K562 (cell line): Measurements from ENCODE around the gene CD37. TPM values are rescaled to one million over a fixed set of nuclear protein-coding genes. Genes with fewer than 3 reads are reported as not detected.

ENCODE experiments used
- C11orf30 ChIP-seq: fragments of 450-650 bp; IDR thresholded peaks from 2 replicates; pipeline ENCODE4 v1.6.1; 2016; ENCODE audit warnings: low read depth, mild to moderate bottlenecking
- CHCHD3 ChIP-seq: fragments of 250-450 bp; sonication (Bioruptor Pico); IDR thresholded peaks from 2 replicates; pipeline ENCODE4 v2.1.2; 2022; ENCODE audit warnings: mild to moderate bottlenecking
- DEAF1 ChIP-seq: fragments of 450-650 bp; formaldehyde crosslinking; IDR thresholded peaks from 2 replicates; pipeline ENCODE4 v1.4.0; 2020; ENCODE audit warnings: mild to moderate bottlenecking, moderate library complexity
- E2F5 ChIP-seq: sonication (generic); formaldehyde crosslinking; IDR thresholded peaks from 2 replicates; pipeline ENCODE4 v1.8.0; 2022; ENCODE audit warnings: mild to moderate bottlenecking, missing genetic modification reagents
- FOXA3 ChIP-seq, 2 experiments: fragments of 450-650 bp in 1 of 2; sonication (generic) in 1 of 2; formaldehyde crosslinking; IDR thresholded peaks in 1 of 2; conservative IDR thresholded peaks in 1 of 2; 2 replicates each; pipeline versions ENCODE4 v1.4.0 to v1.8.0; 2020 to 2022; ENCODE audit warnings: mild to moderate bottlenecking in 2 of 2, missing genetic modification reagents in 1 of 2
- HDAC8 ChIP-seq: fragments of 450-650 bp; IDR thresholded peaks from 2 replicates; pipeline ENCODE4 v1.6.1; 2016; ENCODE audit warnings: mild to moderate bottlenecking, missing genetic modification characterization, moderate library complexity, missing compliant biosample characterization
- MAFG ChIP-seq: fragments of 450-650 bp; conservative IDR thresholded peaks from 2 replicates; pipeline ENCODE4 v1.6.1; 2016; ENCODE audit warnings: missing genetic modification characterization, missing compliant biosample characterization
- MCM3 ChIP-seq: fragments of 450-650 bp; IDR thresholded peaks from 2 replicates; pipeline ENCODE4 v1.6.1; 2016
- MECOM ChIP-seq: fragments of 250-450 bp; sonication (Bioruptor Pico); IDR thresholded peaks from 2 replicates; pipeline ENCODE4 v1.8.0; 2022; ENCODE audit warnings: inconsistent platforms
- MEF2D ChIP-seq: conservative IDR thresholded peaks from 2 replicates; pipeline ENCODE4 v1.6.1; 2016; ENCODE audit warnings: low read depth, missing genetic modification characterization, missing compliant biosample characterization
- MTA2 ChIP-seq: fragments of 450-650 bp; IDR thresholded peaks from 2 replicates; pipeline ENCODE4 v1.6.1; 2016; ENCODE audit warnings: low read depth
- NFE2 ChIP-seq: IDR thresholded peaks from 2 replicates; pipeline ENCODE4 v1.6.1; 2014; ENCODE audit warnings: antibody characterized with exemption, low read depth
- NR1H2 ChIP-seq: sonication (generic); formaldehyde crosslinking; IDR thresholded peaks from 2 replicates; pipeline ENCODE4 v1.4.0; 2020; ENCODE audit warnings: mild to moderate bottlenecking, missing genetic modification reagents
- NR2F6 ChIP-seq: fragments of 450-650 bp; formaldehyde crosslinking; IDR thresholded peaks from 2 replicates; pipeline ENCODE4 v1.4.0; 2020; ENCODE audit warnings: mild to moderate bottlenecking
- RREB1 ChIP-seq: fragments of 250-450 bp; sonication (Bioruptor Pico); IDR thresholded peaks from 2 replicates; pipeline ENCODE4 v1.4.0; 2020
- SMARCE1 ChIP-seq: fragments of 450-650 bp; IDR thresholded peaks from 2 replicates; pipeline ENCODE4 v1.7.1; 2016; ENCODE audit warnings: mild to moderate bottlenecking
- TBL1XR1 ChIP-seq, 2 experiments: IDR thresholded peaks; 2 replicates each; pipeline ENCODE4 v1.6.1; 2012; ENCODE audit warnings: improper control_type of control experiment in 2 of 2, low read length in 2 of 2, mild to moderate bottlenecking in 1 of 2
- ZBTB33 ChIP-seq: sonication (generic); formaldehyde crosslinking; IDR thresholded peaks from 2 replicates; pipeline ENCODE4 v1.8.1; 2023; ENCODE audit warnings: mild to moderate bottlenecking, missing genetic modification reagents
- ZNF239 ChIP-seq: fragments of 250-450 bp; sonication (Bioruptor Pico); IDR thresholded peaks from 2 replicates; pipeline ENCODE4 v1.4.0; 2020; ENCODE audit warnings: mild to moderate bottlenecking
- ZNF316 ChIP-seq: fragments of 450-650 bp; IDR thresholded peaks from 2 replicates; pipeline ENCODE4 v1.6.1; 2016
- ZNF75A ChIP-seq: fragments of 450-650 bp; formaldehyde crosslinking; IDR thresholded peaks from 2 replicates; pipeline ENCODE4 v1.4.0; 2020; ENCODE audit warnings: mild to moderate bottlenecking
- ZNF77 ChIP-seq: fragments of 250-450 bp; sonication (Bioruptor Pico); IDR thresholded peaks from 2 replicates; pipeline ENCODE4 v1.5.0; 2020
- polyA plus RNA-seq, 8 experiments: library from polyadenylated mRNA; depleted of rRNA in 4 of 8; stranded (reverse) in 5 of 8; unstranded in 3 of 8; fragments of >200 nt; fragmentation: Nextera tagmentation in 2 of 8; fragmentation: Illumina TruSeq in 1 of 8; extraction: Ambion mirVana in 2 of 8; extraction: Trizol in 1 of 8; gene quantifications; 2 replicates each; pipeline versions ENCODE4 v1.2.1 to v1.2.3, GENCODE V29; 2011 to 2014; ENCODE audit warnings: inconsistent platforms in 1 of 8, missing spikeins in 1 of 8
- total RNA-seq, 7 experiments: library from RNA; depleted of rRNA in 6 of 7; stranded (reverse); fragments of >200 nt in 6 of 7; fragmentation: Illumina TruSeq in 2 of 7; extraction: Trizol in 2 of 7; gene quantifications; 2 replicates each; pipeline versions ENCODE4 v1.2.1 to v1.2.3, GENCODE V29; 2011 to 2021; ENCODE audit warnings: low replicate concordance in 1 of 7

CD37 gene
- total and polyA plus RNA-seq, 9 of the 15 experiments (the other 6 are each of a cell fraction or from before 2014, with no cell fraction given): 2.5 to 19.0 (median 7.4) TPM

- TF ChIP-seq RREB1 (CRISPR knock-in tag) (no peak), MEF2D (tag) (no peak), MTA2 (no peak), TBL1XR1 (IDR thresholded peaks at IDR 0.05; ENCODE audit: low read length in 2 of 2) (no peak), CHCHD3 (CRISPR knock-in tag) (no peak), E2F5 (no peak), NFE2 (peak; percentile 26; the same call in 1 of the 2 replicates), NR2F6 (CRISPR knock-in tag) (no peak), MECOM (CRISPR knock-in tag) (no peak), ZNF75A (CRISPR knock-in tag) (no peak), SMARCE1 (no peak), MAFG (tag) (0 out of 2 replicates have a peak, but pooled peaks have one; percentile 30), HDAC8 (tag) (no peak), DEAF1 (no peak), ZBTB33 (CRISPR knock-in tag) (no peak), NR1H2 (no peak), ZNF316 (peak; percentile 43; the same call in 1 of the 2 replicates), C11orf30 (peak; percentile 60), MCM3 (no peak), ZNF239 (CRISPR knock-in tag) (no peak), FOXA3 (CRISPR knock-in tag; conservative IDR thresholded peaks at IDR 0.05 in 1 of 2, IDR thresholded peaks at IDR 0.05 in 1 of 2) (no peak), ZNF77 (CRISPR knock-in tag) (no peak)
Observed at GRCh38 chr19:49333418-49333805, 1.8 kb upstream of the CD37 start (continued).
